Suprapubic skin (tissue), 4 donors: ENCODE measurements around the gene HDAC11. TPM values are rescaled to one million over a fixed set of nuclear protein-coding genes. Genes with fewer than 3 reads are reported as not detected.

Source experiments
- DNase-seq, 2 donors: peaks; one replicate each; pipeline ENCODE4 v3.0.0-alpha.2; 2019; ENCODE audit warnings: low spot score in 2 of 2
- H3K27ac ChIP-seq: fragments of 200-600 bp; sonication (generic); one replicate; pipeline ENCODE4 v1.5.1; 2019
- H3K27me3 ChIP-seq: fragments of 200-600 bp; sonication (generic); one replicate; pipeline ENCODE4 v1.5.1; 2019
- H3K36me3 ChIP-seq: fragments of 200-600 bp; sonication (generic); one replicate; pipeline ENCODE4 v1.5.1; 2019
- H3K4me1 ChIP-seq: fragments of 200-600 bp; sonication (generic); one replicate; pipeline ENCODE4 v1.5.1; 2019
- H3K4me3 ChIP-seq: fragments of 200-600 bp; sonication (generic); one replicate; pipeline ENCODE4 v1.5.1; 2019; ENCODE audit warnings: mild to moderate bottlenecking
- H3K9me3 ChIP-seq: fragments of 200-600 bp; sonication (generic); one replicate; pipeline ENCODE4 v1.5.1; 2019
- EP300 ChIP-seq: sonication (generic); formaldehyde crosslinking; IDR thresholded peaks from one replicate; pipeline ENCODE4 v1.6.1; 2017; ENCODE audit warnings: antibody characterized with exemption
- POLR2A ChIP-seq, 2 donors: fragments of 450-650 bp; IDR thresholded peaks; one replicate each; pipeline ENCODE4 v1.6.1; 2017; ENCODE audit warnings: antibody characterized with exemption in 2 of 2, mild to moderate bottlenecking in 2 of 2, moderate library complexity in 2 of 2
- POLR2AphosphoS5 ChIP-seq, 3 donors: sonication (generic); formaldehyde crosslinking; IDR thresholded peaks; one replicate each; pipeline ENCODE4 v1.6.1; 2017; ENCODE audit warnings: antibody characterized with exemption in 3 of 3
- WGBS: methylation state at CpG from one replicate; pipeline ENCODE4 v1.1.5; 2018; 5-methylcytosine and 5-hydroxymethylcytosine counted together
- total RNA-seq, 4 donors: library from RNA; depleted of rRNA; stranded (reverse); fragments of >200 nt; gene quantifications; one replicate each; pipeline ENCODE4 v1.1.0, GENCODE V29; 2016
- TF ChIP-seq, protein P1 (sequence below), 2 donors: fragments of 200-600 bp in 1 of 2; fragments of 450-650 bp in 1 of 2; sonication (generic) in 1 of 2; IDR thresholded peaks; one replicate each; pipeline ENCODE4 v1.5.1; 2016 to 2019; ENCODE audit warnings: antibody characterized with exemption in 2 of 2, mild to moderate bottlenecking in 1 of 2, moderate library complexity in 1 of 2

The HDAC11 gene
- total RNA-seq, 4 donors from 2014 or later: 16.7 to 28.3 (median 27.5) TPM

DNA sequence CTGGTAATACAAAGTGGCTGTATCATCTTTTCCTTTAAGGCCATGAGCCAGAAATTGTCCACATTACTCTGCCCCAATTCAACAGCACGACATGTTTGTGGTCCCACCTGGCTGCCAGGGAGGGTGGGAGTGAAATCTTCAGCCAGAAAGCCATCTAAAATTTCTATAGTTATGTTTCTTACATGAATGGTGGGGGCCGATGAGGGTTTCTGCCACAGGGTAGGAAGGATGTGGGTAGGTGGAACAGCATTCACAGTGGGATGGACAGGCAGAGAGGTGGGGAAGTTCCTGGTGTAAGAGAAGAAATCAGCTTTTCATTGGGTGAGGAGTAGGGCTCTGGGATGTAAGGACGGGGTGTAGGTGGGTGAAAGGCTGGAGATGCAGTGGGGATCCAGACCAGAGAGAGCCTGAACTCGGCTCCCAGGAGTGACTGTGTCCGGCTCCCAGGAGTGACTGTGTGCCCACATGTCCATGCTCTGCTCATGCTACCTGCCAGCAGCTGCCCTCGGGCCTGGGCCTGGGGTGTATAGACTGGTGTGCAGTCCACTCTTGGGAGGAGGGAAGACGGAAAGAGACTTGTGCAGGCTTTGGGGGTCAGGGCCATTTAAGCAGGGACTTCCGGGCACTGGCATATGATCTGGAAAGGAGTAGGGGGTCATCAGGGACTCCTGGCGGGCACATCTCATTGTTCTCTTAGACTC is 65.0 kb downstream of the HDAC11 start:
- peaks cover 47% of the 10 kb centered on the region for H3K4me1 ChIP-seq
- no peak overlapping the region for H3K27ac ChIP-seq
- no peaks in the 10 kb centered on the region for H3K9me3 ChIP-seq
- H3K4me3 ChIP-seq: no peak overlapping the region
- DNase-seq: no peak
- WGBS: 61% methylated on average over 9 of the region's 9 CpGs
- peaks cover 7% of the 10 kb centered on the region for H3K27me3 ChIP-seq
- TF ChIP-seq EP300: no peak
- no peak for TF ChIP-seq POLR2A (IDR thresholded peaks at IDR 0.05)
- TF ChIP-seq, protein P1, sequence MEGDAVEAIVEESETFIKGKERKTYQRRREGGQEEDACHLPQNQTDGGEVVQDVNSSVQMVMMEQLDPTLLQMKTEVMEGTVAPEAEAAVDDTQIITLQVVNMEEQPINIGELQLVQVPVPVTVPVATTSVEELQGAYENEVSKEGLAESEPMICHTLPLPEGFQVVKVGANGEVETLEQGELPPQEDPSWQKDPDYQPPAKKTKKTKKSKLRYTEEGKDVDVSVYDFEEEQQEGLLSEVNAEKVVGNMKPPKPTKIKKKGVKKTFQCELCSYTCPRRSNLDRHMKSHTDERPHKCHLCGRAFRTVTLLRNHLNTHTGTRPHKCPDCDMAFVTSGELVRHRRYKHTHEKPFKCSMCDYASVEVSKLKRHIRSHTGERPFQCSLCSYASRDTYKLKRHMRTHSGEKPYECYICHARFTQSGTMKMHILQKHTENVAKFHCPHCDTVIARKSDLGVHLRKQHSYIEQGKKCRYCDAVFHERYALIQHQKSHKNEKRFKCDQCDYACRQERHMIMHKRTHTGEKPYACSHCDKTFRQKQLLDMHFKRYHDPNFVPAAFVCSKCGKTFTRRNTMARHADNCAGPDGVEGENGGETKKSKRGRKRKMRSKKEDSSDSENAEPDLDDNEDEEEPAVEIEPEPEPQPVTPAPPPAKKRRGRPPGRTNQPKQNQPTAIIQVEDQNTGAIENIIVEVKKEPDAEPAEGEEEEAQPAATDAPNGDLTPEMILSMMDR (IDR thresholded peaks at IDR 0.05): no peak
- TF ChIP-seq POLR2AphosphoS5 (IDR thresholded peaks at IDR 0.05): no peak
- no peaks in the 10 kb centered on the region for H3K36me3 ChIP-seq

DNA sequence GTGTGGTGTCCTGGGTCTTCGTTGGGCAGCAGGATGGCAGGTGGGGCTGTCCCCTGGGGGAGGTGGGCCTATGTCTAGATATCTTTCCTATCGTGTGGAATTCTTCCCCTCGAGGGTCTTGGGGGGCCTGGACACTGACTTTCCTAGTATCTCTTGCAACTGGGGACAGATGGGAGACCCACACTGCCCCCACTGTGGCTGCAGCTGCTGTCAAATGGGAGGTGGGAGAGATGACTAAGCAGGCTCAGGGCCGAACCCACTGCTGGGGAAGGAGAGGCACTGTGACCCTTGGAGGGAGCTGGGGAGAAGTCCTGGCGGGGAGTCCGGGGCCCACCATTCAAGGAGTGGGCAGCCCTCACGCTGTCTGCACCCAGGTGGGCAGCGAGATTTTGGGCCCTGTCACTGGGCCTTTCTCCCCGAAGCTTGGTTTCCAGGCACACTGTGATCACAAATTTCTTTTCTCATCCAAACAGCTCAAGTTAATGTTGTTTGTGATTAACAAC is 65.9 kb downstream of the HDAC11 start:
- peaks cover 7% of the 10 kb centered on the region for H3K27me3 ChIP-seq
- 79% methylated on average over 9 of the region's 9 CpGs for WGBS
- H3K36me3 ChIP-seq: no peaks in the 10 kb centered on the region
- no peaks in the 10 kb centered on the region for H3K9me3 ChIP-seq
- H3K27ac ChIP-seq: no peak overlapping the region
- H3K4me1 ChIP-seq: peaks cover 51% of the 10 kb centered on the region
- H3K4me3 ChIP-seq: no peak overlapping the region
- no peak for DNase-seq
- TF ChIP-seq POLR2A (IDR thresholded peaks at IDR 0.05) (no peak), POLR2AphosphoS5 (IDR thresholded peaks at IDR 0.05) (no peak), EP300 (no peak)
- TF ChIP-seq, protein P1 (IDR thresholded peaks at IDR 0.05): no peak

DNA sequence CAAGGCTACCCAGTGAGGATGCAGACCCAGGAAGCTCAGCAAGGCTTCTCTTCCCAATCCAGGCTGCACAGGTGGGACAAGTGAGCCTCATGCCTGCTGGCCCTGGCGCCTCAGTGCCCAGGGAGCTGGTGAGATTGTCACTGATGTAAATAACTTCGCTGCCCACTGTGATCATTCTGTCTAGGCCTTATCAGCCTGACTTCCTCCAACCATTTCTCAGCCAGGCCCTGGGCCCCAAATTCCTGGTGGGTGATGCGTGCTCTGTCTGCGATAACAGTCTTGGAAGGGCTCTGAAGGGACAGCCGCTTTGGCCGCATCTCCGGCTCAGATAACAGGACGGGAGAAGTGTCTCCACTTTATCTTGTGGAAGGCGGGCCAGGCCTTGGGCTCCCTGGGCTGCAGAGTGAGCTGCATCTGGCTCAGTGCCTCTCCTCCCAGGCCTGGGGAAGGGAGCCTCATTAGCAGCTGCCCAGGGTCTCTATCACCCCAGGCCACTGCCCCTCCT is 66.6 kb downstream of the HDAC11 start:
- DNase-seq: no peak
- Histone ChIP-seq H3K27ac (peak overlapping the region; percentile 89), H3K4me3 (no peak overlapping the region)

DNA sequence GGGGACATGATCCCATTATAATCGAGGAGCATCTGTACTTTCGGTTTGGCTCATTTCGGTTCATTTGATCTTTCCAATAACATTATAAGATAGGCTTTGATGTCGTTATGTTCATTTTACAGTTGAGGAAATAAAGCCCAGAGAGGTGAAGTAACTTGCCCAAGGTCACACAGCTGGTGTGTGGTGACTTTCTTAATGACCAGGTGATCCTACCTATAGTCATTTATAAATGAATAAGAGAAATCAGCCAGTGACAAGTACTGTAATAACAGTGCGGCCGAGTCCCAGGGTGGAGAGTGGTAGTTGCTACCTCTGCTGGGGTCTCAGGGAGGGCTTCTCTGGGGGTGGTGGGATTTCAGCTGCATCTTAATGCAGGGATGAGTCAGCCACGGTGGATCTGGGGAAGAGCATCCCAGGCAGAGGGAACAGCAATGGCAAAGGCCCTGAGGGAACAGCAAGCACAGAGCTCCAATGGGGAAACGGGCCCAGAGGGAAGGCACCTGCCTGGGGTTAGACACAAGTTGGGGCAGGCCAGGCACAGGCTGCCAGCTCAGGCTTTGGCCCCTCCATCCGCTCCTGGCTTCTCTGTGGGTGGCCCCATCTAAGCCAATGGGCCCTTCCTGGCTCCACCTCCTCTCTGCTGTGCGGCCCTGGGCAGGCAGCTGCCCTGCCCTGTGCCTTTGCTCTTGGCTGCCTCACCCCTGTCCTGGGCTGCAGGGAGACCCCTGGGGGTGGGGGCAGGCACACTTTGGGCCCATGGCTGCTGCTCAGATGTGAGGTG is 67.7 kb downstream of the HDAC11 start:
- Histone ChIP-seq H3K27me3 (peaks cover 7% of the 10 kb centered on the region), H3K9me3 (no peaks in the 10 kb centered on the region), H3K4me1 (peaks cover 66% of the 10 kb centered on the region), H3K36me3 (no peaks in the 10 kb centered on the region), H3K27ac (peak overlapping the region; percentile 89), H3K4me3 (no peak overlapping the region)
- 80% methylated on average over 8 of the region's 10 CpGs for WGBS
- no peak for DNase-seq
- TF ChIP-seq, protein P1 (IDR thresholded peaks at IDR 0.05): no peak
- TF ChIP-seq EP300: no peak
- TF ChIP-seq POLR2AphosphoS5 (IDR thresholded peaks at IDR 0.05): no peak
- TF ChIP-seq POLR2A (IDR thresholded peaks at IDR 0.05): no peak

More for the DNA sequence above, 66.6 kb downstream of the HDAC11 start:
- H3K9me3 ChIP-seq: no peaks in the 10 kb centered on the region
- TF ChIP-seq POLR2AphosphoS5 (IDR thresholded peaks at IDR 0.05): no peak
- TF ChIP-seq, protein P1 (IDR thresholded peaks at IDR 0.05): no peak
- TF ChIP-seq POLR2A (IDR thresholded peaks at IDR 0.05): no peak
- no peak for TF ChIP-seq EP300
- peaks cover 7% of the 10 kb centered on the region for H3K27me3 ChIP-seq
- no peaks in the 10 kb centered on the region for H3K36me3 ChIP-seq
- WGBS: 93% methylated on average over 9 of the region's 9 CpGs
- H3K4me1 ChIP-seq: peaks cover 56% of the 10 kb centered on the region
